Measurements from ENCODE around the gene IL34.

IL34 gene

GRCh38 chr16:70687102-70687511, 40.7 kb downstream of the IL34 start:
- TF ChIP-seq CTCF (IDR thresholded peaks at IDR 0.05; ENCODE audit: insufficient read depth, low read depth, low read length, missing control alignments), result no peak
- DNase-seq (ENCODE audit: low read depth), result no peak
- no peak overlapping the region for H3K4me3 ChIP-seq (ENCODE audit: low read depth, low read length)

GRCh38 chr16:70687671-70688245, 41.4 kb downstream of the IL34 start:
- DNase-seq (ENCODE audit: low read depth), result no peak
- no peak overlapping the region for H3K4me3 ChIP-seq (ENCODE audit: low read depth, low read length)
- TF ChIP-seq CTCF (IDR thresholded peaks at IDR 0.05; ENCODE audit: insufficient read depth, low read depth, low read length, missing control alignments), result no peak

DNA sequence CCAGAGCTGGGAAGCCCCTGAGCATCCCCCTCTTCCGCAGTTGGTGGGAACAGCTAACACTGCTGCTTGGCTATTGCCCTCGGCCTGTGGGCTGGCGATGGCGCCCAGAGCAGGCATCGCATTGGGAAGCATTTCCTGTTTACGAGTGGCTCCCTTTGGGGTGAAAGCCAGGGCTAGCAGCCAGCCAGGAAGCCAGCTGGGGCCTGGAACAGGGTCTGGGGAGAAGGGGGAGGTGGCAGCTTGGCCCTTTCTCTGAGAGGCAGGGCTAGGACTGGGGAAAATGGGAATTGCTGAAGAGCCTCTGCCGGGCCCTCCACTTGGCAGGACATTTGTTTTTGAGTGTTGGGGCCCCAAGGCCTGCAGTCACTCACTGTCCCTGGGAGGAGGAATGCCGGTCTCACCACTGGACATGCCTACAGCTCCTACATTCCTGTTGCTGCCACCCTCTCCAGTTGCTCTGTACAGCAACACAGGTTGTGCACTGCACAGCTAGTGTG, 41.9 kb downstream of the IL34 start:
- no peak overlapping the region for H3K4me3 ChIP-seq (ENCODE audit: low read depth, low read length)
- TF ChIP-seq CTCF (IDR thresholded peaks at IDR 0.05; ENCODE audit: insufficient read depth, low read depth, low read length, missing control alignments), result no peak
- no peak for DNase-seq (ENCODE audit: low read depth)

- no peak overlapping the region for H3K4me3 ChIP-seq (ENCODE audit: low read depth, low read length)
- DNase-seq (ENCODE audit: low read depth), result no peak
- no peak for TF ChIP-seq CTCF (IDR thresholded peaks at IDR 0.05; ENCODE audit: insufficient read depth, low read depth, low read length, missing control alignments)
Observed at GRCh38 chr16:70689035-70689969, 42.9 kb downstream of the IL34 start.

DNA sequence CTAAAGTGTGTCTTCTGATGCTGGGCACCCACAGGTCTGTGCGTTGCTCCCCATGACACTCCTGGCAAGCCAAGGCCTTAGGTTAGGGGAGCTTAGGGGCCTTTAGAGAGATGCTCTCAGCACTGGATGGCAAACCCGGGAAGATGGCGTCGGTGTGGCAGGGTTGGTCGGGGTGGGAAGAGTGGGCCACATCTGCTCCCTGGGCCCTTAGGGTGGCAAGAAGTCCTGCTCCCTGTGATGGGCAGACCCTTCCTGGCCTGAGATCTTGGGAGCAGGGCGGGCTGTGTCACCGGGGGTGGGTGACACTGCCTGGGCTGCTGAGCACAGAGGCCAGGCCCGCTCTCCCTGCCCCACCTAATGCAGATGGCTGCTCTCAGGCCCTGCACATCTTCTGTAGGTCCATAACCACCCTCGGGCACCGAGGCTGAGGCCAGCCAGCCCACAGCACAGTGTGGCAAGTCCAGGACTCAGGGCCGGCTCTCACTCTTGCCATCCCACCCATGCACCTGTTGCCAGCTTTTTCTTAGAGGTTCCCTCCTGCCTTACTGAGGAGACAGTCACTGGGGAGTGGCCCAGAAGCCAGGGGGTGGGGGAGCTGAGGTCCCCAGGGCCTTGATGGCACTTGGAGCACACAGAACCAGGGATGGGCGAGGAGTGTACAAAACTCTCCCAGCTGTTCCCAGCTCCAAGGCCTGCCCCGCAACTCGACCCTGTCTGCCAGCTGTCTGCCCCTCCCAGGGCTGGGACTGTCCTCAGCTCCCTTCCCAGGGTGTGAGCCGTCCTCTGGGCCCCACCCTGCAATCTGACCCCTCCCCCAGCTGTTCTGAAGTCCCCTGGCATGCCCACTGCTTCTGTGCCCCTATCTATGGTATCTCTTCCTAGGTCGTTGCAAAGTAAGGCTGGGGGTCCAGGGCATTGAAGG, 43.9 kb downstream of the IL34 start:
- DNase-seq (ENCODE audit: low read depth), result no peak
- H3K4me3 ChIP-seq (ENCODE audit: low read depth, low read length), result no peak overlapping the region
- TF ChIP-seq CTCF (IDR thresholded peaks at IDR 0.05; ENCODE audit: insufficient read depth, low read depth, low read length, missing control alignments), result no peak

GRCh38 chr16:70691223-70692129, 45.1 kb downstream of the IL34 start:
- no peak for TF ChIP-seq CTCF (IDR thresholded peaks at IDR 0.05; ENCODE audit: insufficient read depth, low read depth, low read length, missing control alignments)
- DNase-seq (ENCODE audit: low read depth), result no peak
- H3K4me3 ChIP-seq (ENCODE audit: low read depth, low read length), result no peak overlapping the region

All from GM12865 (cell line).